ENCODE data around the gene VWA3A. TPM values are rescaled to one million over a fixed set of nuclear protein-coding genes. Genes with fewer than 3 reads are reported as not detected.

The VWA3A gene
- total RNA-seq, 2 experiments from 2014 or later = 0.27 to 0.47 TPM

DNA sequence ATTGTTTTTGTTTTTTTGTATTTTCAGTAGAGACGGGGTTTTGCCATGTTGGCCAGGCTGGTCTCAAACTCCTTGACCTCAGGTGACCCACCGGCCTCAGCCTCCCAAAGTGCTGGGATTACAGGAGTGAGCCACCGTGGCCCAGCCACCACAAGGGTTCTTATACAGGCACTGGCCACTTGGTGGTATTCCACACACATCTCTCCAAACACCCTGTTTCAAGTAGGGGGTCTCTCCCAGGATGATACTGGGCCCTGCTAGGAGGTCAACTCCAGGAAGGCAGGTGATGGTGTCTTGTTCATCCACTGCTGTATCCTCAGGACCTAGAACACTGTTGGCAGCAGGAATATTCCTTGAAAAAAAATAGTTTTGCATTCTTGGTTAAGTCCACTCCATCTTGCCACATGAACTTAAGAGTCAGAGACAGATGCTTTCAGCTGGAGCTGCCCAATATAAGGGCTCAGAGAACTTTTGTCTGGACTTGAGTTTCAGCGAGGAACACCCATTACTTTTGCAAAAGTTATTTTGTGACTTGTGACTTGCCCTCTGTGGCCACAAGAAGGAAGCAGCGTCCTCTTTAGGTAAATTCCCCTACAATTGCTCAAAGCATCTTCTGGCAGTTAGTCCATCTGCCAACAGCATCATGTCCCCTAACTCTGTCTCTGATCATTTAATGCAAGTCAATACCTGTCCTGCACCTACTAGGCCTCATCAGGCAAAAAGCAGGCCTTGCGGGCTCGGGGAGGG is 106.4 kb downstream of the VWA3A start:
- H3K9me3 ChIP-seq (ENCODE audit: control insufficient read depth in 1 of 2, insufficient read depth in 1 of 2, low read length in 2 of 2) = peaks cover 0 to 6% of the 10 kb centered on the region in 2 experiments
- H3K27me3 ChIP-seq (ENCODE audit: control insufficient read depth in 1 of 2, insufficient read depth in 2 of 2, low read length in 2 of 2) = no peaks in the 10 kb centered on the region
- H3K9me3 Mint-ChIP-seq = peaks cover 10% of the 10 kb centered on the region
- no peak overlapping the region for H3K4me3 ChIP-seq (ENCODE audit: low read length)
- H3K27ac Mint-ChIP-seq = peak overlapping the region; percentile 17
- TF ChIP-seq, protein P1, sequence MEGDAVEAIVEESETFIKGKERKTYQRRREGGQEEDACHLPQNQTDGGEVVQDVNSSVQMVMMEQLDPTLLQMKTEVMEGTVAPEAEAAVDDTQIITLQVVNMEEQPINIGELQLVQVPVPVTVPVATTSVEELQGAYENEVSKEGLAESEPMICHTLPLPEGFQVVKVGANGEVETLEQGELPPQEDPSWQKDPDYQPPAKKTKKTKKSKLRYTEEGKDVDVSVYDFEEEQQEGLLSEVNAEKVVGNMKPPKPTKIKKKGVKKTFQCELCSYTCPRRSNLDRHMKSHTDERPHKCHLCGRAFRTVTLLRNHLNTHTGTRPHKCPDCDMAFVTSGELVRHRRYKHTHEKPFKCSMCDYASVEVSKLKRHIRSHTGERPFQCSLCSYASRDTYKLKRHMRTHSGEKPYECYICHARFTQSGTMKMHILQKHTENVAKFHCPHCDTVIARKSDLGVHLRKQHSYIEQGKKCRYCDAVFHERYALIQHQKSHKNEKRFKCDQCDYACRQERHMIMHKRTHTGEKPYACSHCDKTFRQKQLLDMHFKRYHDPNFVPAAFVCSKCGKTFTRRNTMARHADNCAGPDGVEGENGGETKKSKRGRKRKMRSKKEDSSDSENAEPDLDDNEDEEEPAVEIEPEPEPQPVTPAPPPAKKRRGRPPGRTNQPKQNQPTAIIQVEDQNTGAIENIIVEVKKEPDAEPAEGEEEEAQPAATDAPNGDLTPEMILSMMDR (IDR thresholded peaks at IDR 0.05) = no peak
- H3K4me1 ChIP-seq (ENCODE audit: insufficient read depth, low read length) = peaks cover 30% of the 10 kb centered on the region
- ATAC-seq (ENCODE audit: poor library complexity) (no peak), DNase-seq (peak in 2 of 14 experiments; percentile 35 to 40)
- H3K27me3 Mint-ChIP-seq = peaks cover 7% of the 10 kb centered on the region
- ChIA-PET POLR2A (no interaction called here), CTCF (no interaction called here)
- peak overlapping the region; percentile 34 for H3K4me3 Mint-ChIP-seq
- H3K27ac ChIP-seq (ENCODE audit: low read depth in 1 of 2, low read length in 2 of 2) = no peak overlapping the region
- intact Hi-C loops (cut with DNase I, micrococcal nuclease) = loop anchor here in 1 of 2 experiments (5.0 kb wide), 1 partner anchor 44 kb away; no protein-coding TSS in a partner anchor
- no peaks in the 10 kb centered on the region for H3K36me3 ChIP-seq (ENCODE audit: insufficient read depth, low read length)
- H3K36me3 Mint-ChIP-seq (ENCODE audit: low read depth) = peaks cover 16% of the 10 kb centered on the region
- H3K4me1 Mint-ChIP-seq (ENCODE audit: low read depth) = peaks cover 28% of the 10 kb centered on the region

GRCh38 chr16:22202261-22202637 is 109.9 kb downstream of the VWA3A start:
- Mint-ChIP-seq H3K27ac (no peak overlapping the region), H3K4me1 (ENCODE audit: low read depth) (peaks cover 13% of the 10 kb centered on the region), H3K9me3 (no peaks in the 10 kb centered on the region), H3K4me3 (no peak overlapping the region), H3K27me3 (no peaks in the 10 kb centered on the region), H3K36me3 (ENCODE audit: low read depth) (peaks cover 4% of the 10 kb centered on the region)
- H3K9me3 ChIP-seq (ENCODE audit: control insufficient read depth in 1 of 2, insufficient read depth in 1 of 2, low read length in 2 of 2) = no peaks in the 10 kb centered on the region
- no peaks in the 10 kb centered on the region for H3K27me3 ChIP-seq (ENCODE audit: control insufficient read depth in 1 of 2, insufficient read depth in 2 of 2, low read length in 2 of 2)
- TF ChIP-seq, protein P1 (IDR thresholded peaks at IDR 0.05) = no peak
- ChIA-PET POLR2A (interaction anchor here (7.9 kb wide), 1 partner anchor 9 kb away, joined by 107 read pairs; no protein-coding TSS in a partner anchor), CTCF (interaction anchor here (1.5 kb wide), 1 partner anchor 14 kb away, joined by 5 read pairs; no protein-coding TSS in a partner anchor)
- H3K27ac ChIP-seq (ENCODE audit: low read depth in 1 of 2, low read length in 2 of 2) = no peak overlapping the region
- H3K4me3 ChIP-seq (ENCODE audit: low read length) = no peak overlapping the region
- ATAC-seq (ENCODE audit: poor library complexity) = no peak
- DNase-seq = no peak
- H3K36me3 ChIP-seq (ENCODE audit: insufficient read depth, low read length) = no peaks in the 10 kb centered on the region
- H3K4me1 ChIP-seq (ENCODE audit: insufficient read depth, low read length) = peaks cover 10% of the 10 kb centered on the region
- intact Hi-C loops (cut with DNase I, micrococcal nuclease) = no loop called here

- intact Hi-C loops (cut with DNase I, micrococcal nuclease) = no loop called here
- ChIA-PET POLR2A (interaction anchor here (0.6 to 7.9 kb wide), 3 partner anchors 10 to 250 kb away, joined by 3 to 107 read pairs (median 44); partner anchors contain the start of gene POLR3E), CTCF (interaction anchor here (3.7 kb wide), 1 partner anchor 10 kb away, joined by 20 read pairs; no protein-coding TSS in a partner anchor)
- Mint-ChIP-seq H3K36me3 (ENCODE audit: low read depth) (peaks cover 4% of the 10 kb centered on the region), H3K4me3 (no peak overlapping the region), H3K27ac (no peak overlapping the region), H3K4me1 (ENCODE audit: low read depth) (peaks cover 21% of the 10 kb centered on the region), H3K9me3 (no peaks in the 10 kb centered on the region), H3K27me3 (no peaks in the 10 kb centered on the region)
- DNase-seq (no peak), ATAC-seq (ENCODE audit: poor library complexity) (no peak)
- no peaks in the 10 kb centered on the region for H3K9me3 ChIP-seq (ENCODE audit: control insufficient read depth in 1 of 2, insufficient read depth in 1 of 2, low read length in 2 of 2)
- no peak overlapping the region for H3K27ac ChIP-seq (ENCODE audit: low read depth in 1 of 2, low read length in 2 of 2)
- no peaks in the 10 kb centered on the region for H3K36me3 ChIP-seq (ENCODE audit: insufficient read depth, low read length)
- H3K27me3 ChIP-seq (ENCODE audit: control insufficient read depth in 1 of 2, insufficient read depth in 2 of 2, low read length in 2 of 2) = no peaks in the 10 kb centered on the region
- H3K4me3 ChIP-seq (ENCODE audit: low read length) = no peak overlapping the region
- TF ChIP-seq, protein P1 (IDR thresholded peaks at IDR 0.05) = no peak
- H3K4me1 ChIP-seq (ENCODE audit: insufficient read depth, low read length) = peaks cover 18% of the 10 kb centered on the region
Observed at GRCh38 chr16:22203091-22203490, 110.8 kb downstream of the VWA3A start.

Data from CD4-positive, alpha-beta T cell (primary cell).